ENCODE data around the gene CLDN11.

DNA sequence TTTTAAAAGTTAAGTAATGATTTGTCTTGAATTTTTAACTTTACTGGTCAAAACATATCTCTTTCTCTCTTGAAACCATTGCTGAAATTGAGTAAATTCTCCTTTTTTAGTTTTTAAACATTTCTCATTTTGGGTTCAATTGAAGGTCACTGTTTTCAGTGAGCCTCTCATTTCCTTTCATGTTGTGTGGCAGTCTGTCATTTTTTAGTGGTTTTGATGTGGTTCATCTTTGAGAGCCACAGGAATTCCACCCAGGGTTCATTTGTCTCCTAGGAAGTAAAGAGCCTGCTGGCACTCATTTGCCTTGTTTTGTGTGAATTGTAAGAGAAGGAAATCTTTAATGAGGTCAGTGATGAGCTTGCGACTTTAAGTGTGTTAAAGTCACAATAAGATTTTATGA, 10.4 kb downstream of the CLDN11 start:
- TF ChIP-seq, protein P1, sequence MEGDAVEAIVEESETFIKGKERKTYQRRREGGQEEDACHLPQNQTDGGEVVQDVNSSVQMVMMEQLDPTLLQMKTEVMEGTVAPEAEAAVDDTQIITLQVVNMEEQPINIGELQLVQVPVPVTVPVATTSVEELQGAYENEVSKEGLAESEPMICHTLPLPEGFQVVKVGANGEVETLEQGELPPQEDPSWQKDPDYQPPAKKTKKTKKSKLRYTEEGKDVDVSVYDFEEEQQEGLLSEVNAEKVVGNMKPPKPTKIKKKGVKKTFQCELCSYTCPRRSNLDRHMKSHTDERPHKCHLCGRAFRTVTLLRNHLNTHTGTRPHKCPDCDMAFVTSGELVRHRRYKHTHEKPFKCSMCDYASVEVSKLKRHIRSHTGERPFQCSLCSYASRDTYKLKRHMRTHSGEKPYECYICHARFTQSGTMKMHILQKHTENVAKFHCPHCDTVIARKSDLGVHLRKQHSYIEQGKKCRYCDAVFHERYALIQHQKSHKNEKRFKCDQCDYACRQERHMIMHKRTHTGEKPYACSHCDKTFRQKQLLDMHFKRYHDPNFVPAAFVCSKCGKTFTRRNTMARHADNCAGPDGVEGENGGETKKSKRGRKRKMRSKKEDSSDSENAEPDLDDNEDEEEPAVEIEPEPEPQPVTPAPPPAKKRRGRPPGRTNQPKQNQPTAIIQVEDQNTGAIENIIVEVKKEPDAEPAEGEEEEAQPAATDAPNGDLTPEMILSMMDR (conservative IDR thresholded peaks at IDR 0.05 in 1 of 2, IDR thresholded peaks at IDR 0.05 in 1 of 2; ENCODE audit: low read depth in 1 of 2, low read length in 2 of 2) = no peak
- TF ChIP-seq EZH2 (IDR thresholded peaks at IDR 0.05; ENCODE audit: low read length, missing control alignments) = no peak

Data from fibroblast of lung (primary cell).